IMR-90 (cell line): ENCODE data around the gene ZNRF3. TPM values are rescaled to one million over a fixed set of nuclear protein-coding genes. Genes with fewer than 3 reads are reported as not detected.

Source experiments
- ATAC-seq: fragments of 200-7000 bp; cut with Tn5 transposase; 2 replicates; pipeline ENCODE4 v1.9.1; 2020; ENCODE audit warnings: low read depth, mild to moderate bottlenecking, moderate library complexity
- BruUV-seq: library from RNA; stranded (reverse); fragments of 400-500 nt; replicated peaks from 2 replicates; lab custom pipeline; 2021; lab: Mats Ljungman, UMichigan
- CTCF ChIA-PET: fragments of 300-600 bp; formaldehyde crosslinking; extraction: SDS; loops from one replicate; lab custom pipeline; 2021; ENCODE audit warnings: antibody characterized with exemption; lab: Yijun Ruan, JAX
- POLR2A ChIA-PET: fragments of 300-600 bp; sonication (Branson Sonifier 250); formaldehyde crosslinking; loops from one replicate; lab custom pipeline; 2022; ENCODE audit warnings: antibody characterized with exemption; ENCODE audit not compliant: unreplicated experiment; lab: Charles Lee
- DNase-seq: peaks from one replicate; pipeline ENCODE4 v3.0.0; 2013
- H2AFZ ChIP-seq: replicated peaks from 2 replicates; pipeline ENCODE3; 2013; ENCODE audit warnings: low read length, mild to moderate bottlenecking; ENCODE audit not compliant: poor library complexity
- H2AK5ac ChIP-seq: 2 replicates; pipeline ENCODE4 v1.6.1; 2013; ENCODE audit warnings: low read depth, low read length, inconsistent platforms
- H2AK9ac ChIP-seq: replicated peaks from 2 replicates; pipeline ENCODE3; 2013; ENCODE audit warnings: mild to moderate bottlenecking, low read depth, low read length, moderate library complexity; ENCODE audit not compliant: poor library complexity
- H2BK120ac ChIP-seq: 2 replicates; pipeline ENCODE4 v1.6.1; 2013; ENCODE audit warnings: low read depth, low read length, inconsistent platforms
- H2BK15ac ChIP-seq: 3 replicates; pipeline ENCODE4 v1.6.1; 2013; ENCODE audit warnings: low read depth, low read length, inconsistent platforms
- H2BK20ac ChIP-seq: 2 replicates; pipeline ENCODE4 v1.6.1; 2013; ENCODE audit warnings: low read depth, mild to moderate bottlenecking, inconsistent platforms, low read length, moderate library complexity
- H2BK5ac ChIP-seq: 2 replicates; pipeline ENCODE4 v1.6.1; 2013; ENCODE audit warnings: mild to moderate bottlenecking, low read depth, low read length, inconsistent platforms; ENCODE audit not compliant: poor library complexity, severe bottlenecking
- H3K14ac ChIP-seq: replicated peaks from 2 replicates; pipeline ENCODE4 v1.6.1; 2013; ENCODE audit warnings: low read depth, low read length, inconsistent platforms
- H3K18ac ChIP-seq: 2 replicates; pipeline ENCODE4 v1.6.1; 2013; ENCODE audit warnings: low read depth, low read length, control low read depth
- H3K23ac ChIP-seq: 2 replicates; pipeline ENCODE4 v1.6.1; 2013; ENCODE audit warnings: low read depth, low read length, inconsistent platforms
- H3K27ac ChIP-seq: 2 replicates; pipeline ENCODE4 v1.5.1; 2013; ENCODE audit warnings: mild to moderate bottlenecking, control low read depth, low read length; ENCODE audit not compliant: insufficient read depth
- H3K27me3 ChIP-seq: 2 replicates; pipeline ENCODE4 v1.6.1; 2013; ENCODE audit warnings: low read length; ENCODE audit not compliant: control insufficient read depth, insufficient read depth
- H3K36me3 ChIP-seq: 2 replicates; pipeline ENCODE4 v1.6.1; 2013; ENCODE audit warnings: low read length, mixed read lengths; ENCODE audit not compliant: control insufficient read depth, insufficient read depth
- H3K4ac ChIP-seq: 2 replicates; pipeline ENCODE4 v1.6.1; 2013; ENCODE audit warnings: low read depth, low read length, inconsistent platforms
- H3K4me1 ChIP-seq: 2 replicates; pipeline ENCODE4 v1.6.1; 2013; ENCODE audit warnings: low read length, mixed read lengths; ENCODE audit not compliant: control insufficient read depth, insufficient read depth
- H3K4me2 ChIP-seq: 2 replicates; pipeline ENCODE4 v1.6.1; 2013; ENCODE audit warnings: low read depth, mild to moderate bottlenecking, control low read depth, low read length, moderate library complexity
- H3K4me3 ChIP-seq: 2 replicates; pipeline ENCODE4 v1.5.1; 2013; ENCODE audit warnings: low read depth, mild to moderate bottlenecking, control low read depth, low read length, moderate library complexity; ENCODE audit not compliant: insufficient read depth
- H3K56ac ChIP-seq: 2 replicates; pipeline ENCODE4 v1.6.1; 2013; ENCODE audit warnings: low read length, inconsistent platforms; ENCODE audit not compliant: insufficient read depth; ENCODE audit errors: extremely low read depth
- H3K79me1 ChIP-seq, 2 experiments: 2 replicates each; pipeline ENCODE4 v1.6.1; 2013; ENCODE audit warnings: low read length in 2 of 2, inconsistent platforms in 1 of 2, low read depth in 1 of 2
- H3K9ac ChIP-seq: 2 replicates; pipeline ENCODE4 v1.6.1; 2013; ENCODE audit warnings: low read depth, low read length, control low read depth
- H3K9me1 ChIP-seq: 2 replicates; pipeline ENCODE4 v1.6.1; 2013; ENCODE audit warnings: low read length, inconsistent platforms; ENCODE audit not compliant: insufficient read depth
- H3K9me3 ChIP-seq: 2 replicates; pipeline ENCODE4 v1.6.1; 2013; ENCODE audit warnings: low read length; ENCODE audit not compliant: control insufficient read depth, insufficient read depth
- H4K20me1 ChIP-seq: 2 replicates; pipeline ENCODE4 v1.6.1; 2013; ENCODE audit warnings: low read length, inconsistent platforms; ENCODE audit not compliant: insufficient read depth
- H4K5ac ChIP-seq: 2 replicates; pipeline ENCODE4 v1.6.1; 2013; ENCODE audit warnings: mild to moderate bottlenecking, low read depth, low read length, control low read depth
- H4K8ac ChIP-seq, 2 experiments: 2 replicates each; pipeline ENCODE4 v1.6.1; 2013; ENCODE audit warnings: low read depth in 2 of 2, low read length in 2 of 2, control low read depth in 1 of 2, inconsistent platforms in 1 of 2
- H4K91ac ChIP-seq: 2 replicates; pipeline ENCODE4 v1.6.1; 2013; ENCODE audit warnings: low read depth, low read length, inconsistent platforms; ENCODE audit not compliant: insufficient read depth
- BHLHE40 ChIP-seq: fragments of 150-350 bp; IDR thresholded peaks from 2 replicates; pipeline ENCODE4 v1.6.1; 2016; ENCODE audit warnings: mild to moderate bottlenecking, low read depth, low read length
- CEBPB ChIP-seq: IDR thresholded peaks from 2 replicates; pipeline ENCODE4 v1.6.1; 2012; ENCODE audit warnings: low read depth, low read length, improper control_type of control experiment
- CHD1 ChIP-seq: IDR thresholded peaks from 2 replicates; pipeline ENCODE4 v1.6.1; 2012; ENCODE audit warnings: low read depth, low read length, improper control_type of control experiment
- FOS ChIP-seq: fragments of 150-350 bp; IDR thresholded peaks from 2 replicates; pipeline ENCODE4 v1.6.1; 2016; ENCODE audit warnings: low read depth, low read length
- MAFK ChIP-seq: IDR thresholded peaks from 2 replicates; pipeline ENCODE4 v1.6.1; 2012; ENCODE audit warnings: low read depth, low read length, improper control_type of control experiment
- MAZ ChIP-seq: IDR thresholded peaks from 2 replicates; pipeline ENCODE4 v1.6.1; 2012; ENCODE audit warnings: low read depth, mild to moderate bottlenecking, low read length, improper control_type of control experiment, moderate library complexity, borderline replicate concordance
- MXI1 ChIP-seq: IDR thresholded peaks from 2 replicates; pipeline ENCODE4 v1.6.1; 2012; ENCODE audit warnings: low read depth, mild to moderate bottlenecking, low read length, moderate library complexity, borderline replicate concordance
- NFE2L2 ChIP-seq: fragments of 150-350 bp; IDR thresholded peaks from 2 replicates; pipeline ENCODE4 v1.6.1; 2016; ENCODE audit warnings: low read depth, mild to moderate bottlenecking, low read length
- POLR2A ChIP-seq: IDR thresholded peaks from 2 replicates; pipeline ENCODE4 v1.6.1; 2012; ENCODE audit warnings: mild to moderate bottlenecking, low read depth, low read length
- RAD21 ChIP-seq: IDR thresholded peaks from 2 replicates; pipeline ENCODE4 v1.6.1; 2012; ENCODE audit warnings: low read length, improper control_type of control experiment
- RCOR1 ChIP-seq: IDR thresholded peaks from 2 replicates; pipeline ENCODE4 v1.6.1; 2012; ENCODE audit warnings: mild to moderate bottlenecking, low read length, improper control_type of control experiment; ENCODE audit not compliant: insufficient replicate concordance
- RFX5 ChIP-seq: IDR thresholded peaks from 2 replicates; pipeline ENCODE4 v1.8.0; 2012; ENCODE audit warnings: low read depth, mild to moderate bottlenecking, low read length, moderate library complexity
- SMC3 ChIP-seq: fragments of 150-350 bp; IDR thresholded peaks from 2 replicates; pipeline ENCODE4 v1.6.1; 2016; ENCODE audit warnings: low read depth, mild to moderate bottlenecking, antibody characterized with exemption, low read length, moderate library complexity
- WGBS, 2 experiments: methylation state at CpG; one replicate each; pipeline versions ENCODE4 v1.1.5 to v1.1.7; 2013; ENCODE audit warnings: missing lambda C conversion rate in 2 of 2; ENCODE audit not compliant: insufficient read length in 1 of 2; ENCODE audit errors: extremely low coverage in 2 of 2; 5-methylcytosine and 5-hydroxymethylcytosine counted together
- dilution Hi-C: fragments of 300-500 bp; cut with HindIII; formaldehyde crosslinking; loops from one replicate; pipeline ENCODE4 v1.14.3; 2018; ENCODE audit warnings: low sequenced_read_pairs; ENCODE audit not compliant: unreplicated experiment
- in situ Hi-C: fragments of 300-500 bp; cut with MboI; formaldehyde crosslinking; loops from 3 replicates; pipeline ENCODE4 v1.14.3; 2019; ENCODE audit warnings: low sequenced_read_pairs, inconsistent platforms, mixed read lengths
- intact Hi-C: fragments of 100-400 bp; cut with micrococcal nuclease; formaldehyde crosslinking; loops from 2 replicates; pipeline ENCODE4 v1.10.0; 2022
- polyA plus RNA-seq, 3 experiments: library from polyadenylated mRNA; depleted of rRNA; stranded (reverse); fragments of >200 nt; gene quantifications; 2 replicates each; pipeline ENCODE4 v1.2.3, GENCODE V29; 2012; ENCODE audit warnings: low replicate concordance in 1 of 3
- total RNA-seq: library from RNA; depleted of rRNA; stranded (reverse); fragments of >200 nt; gene quantifications from 2 replicates; pipeline ENCODE4 v1.2.3, GENCODE V29; 2012
- TF ChIP-seq, protein P1 (sequence below): fragments of 150-350 bp; IDR thresholded peaks from 2 replicates; pipeline ENCODE4 v1.6.1; 2016; ENCODE audit warnings: low read depth, mild to moderate bottlenecking, low read length, moderate library complexity, borderline replicate concordance
- TF ChIP-seq, protein P2 (sequence below): conservative IDR thresholded peaks from 2 replicates; pipeline ENCODE4 v1.5.1; 2012; ENCODE audit warnings: mild to moderate bottlenecking, low read depth, low read length, improper control_type of control experiment
- TF ChIP-seq, protein P3 (sequence below): fragments of 150-350 bp; IDR thresholded peaks from 2 replicates; pipeline ENCODE4 v1.6.1; 2017; ENCODE audit warnings: mild to moderate bottlenecking, antibody characterized with exemption, low read length, low read depth

ZNRF3 gene
- total and polyA plus RNA-seq, 2 of the 4 experiments (the other 2 are of a cell fraction) = 1.4 to 2.4 TPM

DNA sequence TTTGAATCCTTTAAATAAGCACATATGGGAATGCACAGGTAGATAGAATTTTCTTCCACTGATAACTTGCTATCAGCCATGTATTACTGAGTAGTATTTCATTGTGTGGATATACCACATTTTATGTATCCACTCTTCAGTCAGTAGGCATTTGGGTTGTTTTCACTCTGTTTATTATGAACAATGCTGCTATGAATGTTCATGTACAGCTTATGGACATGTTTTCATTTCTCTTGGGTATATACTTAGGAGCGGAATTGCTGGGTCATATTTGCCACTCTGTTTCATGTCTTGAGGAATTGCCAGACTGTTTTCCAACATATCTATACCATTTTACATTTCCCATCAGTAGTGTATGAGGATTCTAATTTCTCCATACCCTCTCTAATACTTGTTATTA, 63.8 kb downstream of the ZNRF3 start:
- no peak overlapping the region for H2BK5ac ChIP-seq
- no peak overlapping the region for H2AFZ ChIP-seq
- H3K4ac ChIP-seq = no peak overlapping the region
- no peak overlapping the region for H3K14ac ChIP-seq
- no peak overlapping the region for H3K23ac ChIP-seq
- H2BK120ac ChIP-seq = no peak overlapping the region
- no peak overlapping the region for H4K91ac ChIP-seq
- H3K4me1 ChIP-seq = peaks cover 7% of the 10 kb centered on the region
- ATAC-seq (no peak), DNase-seq (no peak)
- no peaks in the 10 kb centered on the region; the same call in 1 of the 2 replicates for H3K9me1 ChIP-seq
- no peak overlapping the region for H2BK15ac ChIP-seq
- H3K27me3 ChIP-seq = no peaks in the 10 kb centered on the region
- no peak overlapping the region for H2BK20ac ChIP-seq
- ChIA-PET POLR2A (no interaction called here), CTCF (no interaction called here)
- no peak overlapping the region for H3K18ac ChIP-seq
- no peak overlapping the region for H2AK5ac ChIP-seq
- H3K9ac ChIP-seq = no peak overlapping the region
- H3K4me2 ChIP-seq = no peak overlapping the region
- no peaks in the 10 kb centered on the region for H3K36me3 ChIP-seq
- H3K4me3 ChIP-seq = no peak overlapping the region
- peaks cover 9 to 30% of the 10 kb centered on the region in 2 experiments; a peak in 2 of 4 replicates for H3K79me1 ChIP-seq
- H2AK9ac ChIP-seq = no peak overlapping the region
- H3K56ac ChIP-seq = no peak overlapping the region
- no peak for TF ChIP-seq BHLHE40
- TF ChIP-seq MXI1 = no peak
- no peak for TF ChIP-seq CHD1
- no peak for TF ChIP-seq MAFK
- no peak for TF ChIP-seq SMC3
- TF ChIP-seq RCOR1 = no peak
- no peak for TF ChIP-seq RAD21
- TF ChIP-seq, protein P1, sequence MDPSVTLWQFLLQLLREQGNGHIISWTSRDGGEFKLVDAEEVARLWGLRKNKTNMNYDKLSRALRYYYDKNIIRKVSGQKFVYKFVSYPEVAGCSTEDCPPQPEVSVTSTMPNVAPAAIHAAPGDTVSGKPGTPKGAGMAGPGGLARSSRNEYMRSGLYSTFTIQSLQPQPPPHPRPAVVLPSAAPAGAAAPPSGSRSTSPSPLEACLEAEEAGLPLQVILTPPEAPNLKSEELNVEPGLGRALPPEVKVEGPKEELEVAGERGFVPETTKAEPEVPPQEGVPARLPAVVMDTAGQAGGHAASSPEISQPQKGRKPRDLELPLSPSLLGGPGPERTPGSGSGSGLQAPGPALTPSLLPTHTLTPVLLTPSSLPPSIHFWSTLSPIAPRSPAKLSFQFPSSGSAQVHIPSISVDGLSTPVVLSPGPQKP = no peak
- no peak for TF ChIP-seq CEBPB
- no peak for TF ChIP-seq POLR2A
- TF ChIP-seq NFE2L2 = no peak
- TF ChIP-seq, protein P2, sequence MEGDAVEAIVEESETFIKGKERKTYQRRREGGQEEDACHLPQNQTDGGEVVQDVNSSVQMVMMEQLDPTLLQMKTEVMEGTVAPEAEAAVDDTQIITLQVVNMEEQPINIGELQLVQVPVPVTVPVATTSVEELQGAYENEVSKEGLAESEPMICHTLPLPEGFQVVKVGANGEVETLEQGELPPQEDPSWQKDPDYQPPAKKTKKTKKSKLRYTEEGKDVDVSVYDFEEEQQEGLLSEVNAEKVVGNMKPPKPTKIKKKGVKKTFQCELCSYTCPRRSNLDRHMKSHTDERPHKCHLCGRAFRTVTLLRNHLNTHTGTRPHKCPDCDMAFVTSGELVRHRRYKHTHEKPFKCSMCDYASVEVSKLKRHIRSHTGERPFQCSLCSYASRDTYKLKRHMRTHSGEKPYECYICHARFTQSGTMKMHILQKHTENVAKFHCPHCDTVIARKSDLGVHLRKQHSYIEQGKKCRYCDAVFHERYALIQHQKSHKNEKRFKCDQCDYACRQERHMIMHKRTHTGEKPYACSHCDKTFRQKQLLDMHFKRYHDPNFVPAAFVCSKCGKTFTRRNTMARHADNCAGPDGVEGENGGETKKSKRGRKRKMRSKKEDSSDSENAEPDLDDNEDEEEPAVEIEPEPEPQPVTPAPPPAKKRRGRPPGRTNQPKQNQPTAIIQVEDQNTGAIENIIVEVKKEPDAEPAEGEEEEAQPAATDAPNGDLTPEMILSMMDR = no peak
- no peak for TF ChIP-seq RFX5
- TF ChIP-seq, protein P3, sequence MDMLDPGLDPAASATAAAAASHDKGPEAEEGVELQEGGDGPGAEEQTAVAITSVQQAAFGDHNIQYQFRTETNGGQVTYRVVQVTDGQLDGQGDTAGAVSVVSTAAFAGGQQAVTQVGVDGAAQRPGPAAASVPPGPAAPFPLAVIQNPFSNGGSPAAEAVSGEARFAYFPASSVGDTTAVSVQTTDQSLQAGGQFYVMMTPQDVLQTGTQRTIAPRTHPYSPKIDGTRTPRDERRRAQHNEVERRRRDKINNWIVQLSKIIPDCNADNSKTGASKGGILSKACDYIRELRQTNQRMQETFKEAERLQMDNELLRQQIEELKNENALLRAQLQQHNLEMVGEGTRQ = no peak
- no peak for TF ChIP-seq FOS
- TF ChIP-seq MAZ = no peak
- H3K9me3 ChIP-seq = peaks cover 4% of the 10 kb centered on the region
- dilution Hi-C loops (no loop called here), in situ Hi-C loops (no loop called here), intact Hi-C loops (no loop called here)
- no peak overlapping the region for H4K5ac ChIP-seq
- H3K27ac ChIP-seq = no peak overlapping the region
- H4K8ac ChIP-seq = no peak overlapping the region
- H4K20me1 ChIP-seq = no peaks in the 10 kb centered on the region
- BruUV-seq = no TSS peak
- WGBS, 2 experiments = no CpG with 5 or more reads among the region's 1 CpG
